ENCODE data around the gene RTRAF. TPM values are rescaled to one million over a fixed set of nuclear protein-coding genes. Genes with fewer than 3 reads are reported as not detected.

The RTRAF gene
- total and polyA plus RNA-seq, 5 donors from 2014 or later = 134 to 241 (median 224) TPM

Other genes with a start within 250 kb of the RTRAF start
- 252 TPM for gene GNG2, start 128.9 kb upstream of the RTRAF start, total RNA-seq
- gene GNG2, start 128.9 kb upstream of the RTRAF start, polyA plus RNA-seq = 100 to 1,000 TPM; 145 to 216 (median 195) TPM
- not detected for gene NID2, start 79.5 kb downstream of the RTRAF start, total RNA-seq
- gene NID2, start 79.5 kb downstream of the RTRAF start, polyA plus RNA-seq = 1 to 10 TPM in 1 of 4 donors, under 1 TPM in 3; 0.35 to 1.1 (median 0.62) TPM